Measurements from ENCODE around the gene VWF. TPM values are rescaled to one million over a fixed set of nuclear protein-coding genes. Genes with fewer than 3 reads are reported as not detected.

Gene VWF
- total RNA-seq, 8 experiments from 2014 or later, result under 0.01 to 1.3 (median 0.52) TPM

GRCh38 chr12:5953835-5954586, 170.5 kb downstream of the VWF start:
- ATAC-seq (replicated peaks in 6 of 8), result no peak
- H3K4me3 ChIP-seq, result no peak overlapping the region
- no peak overlapping the region for H3K27ac ChIP-seq
- H3K4me1 ChIP-seq (replicated peaks in 1 of 2), result no peaks in the 10 kb centered on the region
- 60 to 94% (median 70%) methylated on average over 1 to 5 of the region's 5 CpGs; no CpG with 5 or more reads in 1 of the 10 experiments for WGBS, 10 experiments
- in situ Hi-C loops (cut with MboI; ENCODE audit: low pct_unique_long_range_greater_than_20kb in 2 of 9, low sequenced_read_pairs in 9 of 9, unreplicated experiment in 9 of 9), result no loop called here

- Histone ChIP-seq H3K27ac (no peak overlapping the region), H3K4me1 (replicated peaks in 1 of 2) (no peaks in the 10 kb centered on the region), H3K4me3 (no peak overlapping the region)
- WGBS, 10 experiments, result 39 to 100% (median 85%) methylated on average over 1 to 3 of the region's 3 CpGs; no CpG with 5 or more reads in 2 of the 10 experiments
- in situ Hi-C loops (cut with MboI; ENCODE audit: low pct_unique_long_range_greater_than_20kb in 2 of 9, low sequenced_read_pairs in 9 of 9, unreplicated experiment in 9 of 9), result no loop called here
- no peak for ATAC-seq (replicated peaks in 6 of 8)
Observed at GRCh38 chr12:5952031-5952430, 172.4 kb downstream of the VWF start.

- in situ Hi-C loops (cut with MboI; ENCODE audit: low pct_unique_long_range_greater_than_20kb in 2 of 9, low sequenced_read_pairs in 9 of 9, unreplicated experiment in 9 of 9), result no loop called here
- Histone ChIP-seq H3K4me1 (replicated peaks in 1 of 2) (peaks cover 0 to 4% of the 10 kb centered on the region in 2 donors), H3K27ac (no peak overlapping the region), H3K4me3 (no peak overlapping the region)
- no peak for ATAC-seq (replicated peaks in 6 of 8)
- 54 to 73% methylated on average over 3 of the region's 3 CpGs; no CpG with 5 or more reads in 8 of the 10 experiments for WGBS, 10 experiments
Observed at GRCh38 chr12:5948696-5949095, 175.8 kb downstream of the VWF start.

- ATAC-seq (replicated peaks in 6 of 8), result no peak
- Histone ChIP-seq H3K4me3 (no peak overlapping the region), H3K27ac (no peak overlapping the region), H3K4me1 (replicated peaks in 1 of 2) (peaks cover 0 to 4% of the 10 kb centered on the region in 2 donors)
- 40 to 100% (median 83%) methylated on average over 1 of the region's 1 CpG; no CpG with 5 or more reads in 3 of the 10 experiments for whole genome bisulfite sequencing, 10 experiments
- in situ Hi-C loops (cut with MboI; ENCODE audit: low pct_unique_long_range_greater_than_20kb in 2 of 9, low sequenced_read_pairs in 9 of 9, unreplicated experiment in 9 of 9), result no loop called here
Observed at GRCh38 chr12:5947006-5947405, 177.5 kb downstream of the VWF start.

GRCh38 chr12:5946388-5946787, 178.1 kb downstream of the VWF start:
- H3K4me3 ChIP-seq, result no peak overlapping the region
- WGBS, 10 experiments, result 20 to 100% (median 80%) methylated on average over 1 to 2 of the region's 2 CpGs; no CpG with 5 or more reads in 3 of the 10 experiments
- in situ Hi-C loops (cut with MboI; ENCODE audit: low pct_unique_long_range_greater_than_20kb in 2 of 9, low sequenced_read_pairs in 9 of 9, unreplicated experiment in 9 of 9), result no loop called here
- no peak for ATAC-seq (replicated peaks in 6 of 8)
- H3K4me1 ChIP-seq (replicated peaks in 1 of 2), result peaks cover 0 to 4% of the 10 kb centered on the region in 2 donors
- H3K27ac ChIP-seq, result no peak overlapping the region

- in situ Hi-C loops (cut with MboI; ENCODE audit: low pct_unique_long_range_greater_than_20kb in 2 of 9, low sequenced_read_pairs in 9 of 9, unreplicated experiment in 9 of 9), result no loop called here
- H3K27ac ChIP-seq, result no peak within 1 kb of the TSS
- peaks cover 0 to 4% of the 10 kb centered on the region in 2 donors for H3K4me1 ChIP-seq (replicated peaks in 1 of 2)
- peak; percentile 90 to 99 (median 98) for ATAC-seq (replicated peaks in 6 of 8)
- 0 to 20% (median 4%) methylated on average over 1 to 23 of the region's 66 CpGs; no CpG with 5 or more reads in 1 of the 10 experiments for WGBS, 10 experiments
- H3K4me3 ChIP-seq, result peak within 1 kb of the TSS; percentile 31 to 49 (median 45)
Observed at GRCh38 chr12:5945071-5946008, 179.1 kb downstream of the VWF start, which contains the start of gene ANO2. Gene ANO2 (minus strand): TSS chr12:5945259. CDS start chr12:5945217, 42 bp downstream.

- WGBS, 10 experiments, result 0 to 29% (median 13%) methylated on average over 4 to 10 of the region's 12 CpGs; no CpG with 5 or more reads in 2 of the 10 experiments
- in situ Hi-C loops (cut with MboI; ENCODE audit: low pct_unique_long_range_greater_than_20kb in 2 of 9, low sequenced_read_pairs in 9 of 9, unreplicated experiment in 9 of 9), result no loop called here
Observed at GRCh38 chr12:5944688-5945070, 179.8 kb downstream of the VWF start.

GRCh38 chr12:5944053-5944452, 180.4 kb downstream of the VWF start:
- Histone ChIP-seq H3K4me3 (no peak overlapping the region), H3K4me1 (replicated peaks in 1 of 2) (peaks cover 0 to 4% of the 10 kb centered on the region in 2 donors), H3K27ac (no peak overlapping the region)
- in situ Hi-C loops (cut with MboI; ENCODE audit: low pct_unique_long_range_greater_than_20kb in 2 of 9, low sequenced_read_pairs in 9 of 9, unreplicated experiment in 9 of 9), result no loop called here
- 48 to 100% (median 95%) methylated on average over 1 to 6 of the region's 8 CpGs; no CpG with 5 or more reads in 6 of the 10 experiments for WGBS, 10 experiments
- ATAC-seq (replicated peaks in 6 of 8), result peak in 1 of 8 experiments; percentile 11

More at GRCh38 chr12:5944688-5945070, 179.8 kb downstream of the VWF start:
- Histone ChIP-seq H3K4me3 (peak overlapping the region; percentile 31 to 49 (median 45)), H3K4me1 (replicated peaks in 1 of 2) (peaks cover 0 to 4% of the 10 kb centered on the region in 2 donors), H3K27ac (no peak overlapping the region)
- ATAC-seq (replicated peaks in 6 of 8), result peak; percentile 4 to 62 (median 8)

GRCh38 chr12:5941907-5942306, 182.6 kb downstream of the VWF start:
- H3K4me1 ChIP-seq (replicated peaks in 1 of 2), result peaks cover 0 to 4% of the 10 kb centered on the region in 2 donors
- H3K27ac ChIP-seq, result no peak overlapping the region
- in situ Hi-C loops (cut with MboI; ENCODE audit: low pct_unique_long_range_greater_than_20kb in 2 of 9, low sequenced_read_pairs in 9 of 9, unreplicated experiment in 9 of 9), result no loop called here
- 54 to 100% (median 87%) methylated on average over 1 to 3 of the region's 3 CpGs for WGBS, 10 experiments
- H3K4me3 ChIP-seq, result no peak overlapping the region
- no peak for ATAC-seq (replicated peaks in 6 of 8)

- WGBS, 10 experiments, result 77 to 100% methylated on average over 1 to 4 of the region's 4 CpGs; no CpG with 5 or more reads in 8 of the 10 experiments
- in situ Hi-C loops (cut with MboI; ENCODE audit: low pct_unique_long_range_greater_than_20kb in 2 of 9, low sequenced_read_pairs in 9 of 9, unreplicated experiment in 9 of 9), result no loop called here
- H3K27ac ChIP-seq, result no peak overlapping the region
- ATAC-seq (replicated peaks in 6 of 8), result no peak
- H3K4me1 ChIP-seq (replicated peaks in 1 of 2), result no peaks in the 10 kb centered on the region
- no peak overlapping the region for H3K4me3 ChIP-seq
Observed at GRCh38 chr12:5927732-5928516, 196.5 kb downstream of the VWF start.

- no peak overlapping the region for H3K4me3 ChIP-seq
- ATAC-seq (replicated peaks in 6 of 8), result no peak
- 8 to 80% (median 49%) methylated on average over 2 to 5 of the region's 9 CpGs; no CpG with 5 or more reads in 6 of the 10 experiments for WGBS, 10 experiments
- H3K27ac ChIP-seq, result no peak overlapping the region
- in situ Hi-C loops (cut with MboI; ENCODE audit: low pct_unique_long_range_greater_than_20kb in 2 of 9, low sequenced_read_pairs in 9 of 9, unreplicated experiment in 9 of 9), result no loop called here
- no peaks in the 10 kb centered on the region for H3K4me1 ChIP-seq (replicated peaks in 1 of 2)
Observed at GRCh38 chr12:5925646-5926045, 198.8 kb downstream of the VWF start.

GRCh38 chr12:5924342-5924741, 200.1 kb downstream of the VWF start:
- Histone ChIP-seq H3K4me3 (no peak overlapping the region), H3K27ac (no peak overlapping the region), H3K4me1 (replicated peaks in 1 of 2) (no peaks in the 10 kb centered on the region)
- 40 to 85% (median 64%) methylated on average over 1 to 6 of the region's 7 CpGs; no CpG with 5 or more reads in 1 of the 10 experiments for WGBS, 10 experiments
- ATAC-seq (replicated peaks in 6 of 8), result no peak
- in situ Hi-C loops (cut with MboI; ENCODE audit: low pct_unique_long_range_greater_than_20kb in 2 of 9, low sequenced_read_pairs in 9 of 9, unreplicated experiment in 9 of 9), result no loop called here
